Astrocyte of the cerebellum (primary cell): ENCODE measurements around the gene VGLL2.
"Not testable (repeated sequence)": the region's sequence is repeated elsewhere in the genome, so short reads cannot be mapped to it uniquely, and the experiment has no call there.

ENCODE experiments used
- DNase-seq: peaks from one replicate; pipeline ENCODE4 v3.0.0-alpha.2; 2011; ENCODE audit warnings: low read depth
- H3K4me3 ChIP-seq: 2 replicates; pipeline ENCODE4 v1.5.1; 2011; ENCODE audit warnings: mild to moderate bottlenecking, low read depth, low read length, moderate library complexity
- in situ Hi-C: cut with HindIII; loops from 2 replicates; pipeline ENCODE4 v1.10.0; 2017; ENCODE audit warnings: low sequenced_read_pairs
- TF ChIP-seq, protein P1 (sequence below): IDR thresholded peaks from 2 replicates; pipeline ENCODE4 v1.5.1; 2012; ENCODE audit warnings: low read length, low read depth, moderate library complexity, mild to moderate bottlenecking; ENCODE audit errors: missing control alignments

VGLL2 gene

GRCh38 chr6:117231466-117231865, 33.9 kb upstream of the VGLL2 start:
- no peak overlapping the region for H3K4me3 ChIP-seq
- DNase-seq, result no peak
- in situ Hi-C loops, result no loop called here
- TF ChIP-seq, protein P1, sequence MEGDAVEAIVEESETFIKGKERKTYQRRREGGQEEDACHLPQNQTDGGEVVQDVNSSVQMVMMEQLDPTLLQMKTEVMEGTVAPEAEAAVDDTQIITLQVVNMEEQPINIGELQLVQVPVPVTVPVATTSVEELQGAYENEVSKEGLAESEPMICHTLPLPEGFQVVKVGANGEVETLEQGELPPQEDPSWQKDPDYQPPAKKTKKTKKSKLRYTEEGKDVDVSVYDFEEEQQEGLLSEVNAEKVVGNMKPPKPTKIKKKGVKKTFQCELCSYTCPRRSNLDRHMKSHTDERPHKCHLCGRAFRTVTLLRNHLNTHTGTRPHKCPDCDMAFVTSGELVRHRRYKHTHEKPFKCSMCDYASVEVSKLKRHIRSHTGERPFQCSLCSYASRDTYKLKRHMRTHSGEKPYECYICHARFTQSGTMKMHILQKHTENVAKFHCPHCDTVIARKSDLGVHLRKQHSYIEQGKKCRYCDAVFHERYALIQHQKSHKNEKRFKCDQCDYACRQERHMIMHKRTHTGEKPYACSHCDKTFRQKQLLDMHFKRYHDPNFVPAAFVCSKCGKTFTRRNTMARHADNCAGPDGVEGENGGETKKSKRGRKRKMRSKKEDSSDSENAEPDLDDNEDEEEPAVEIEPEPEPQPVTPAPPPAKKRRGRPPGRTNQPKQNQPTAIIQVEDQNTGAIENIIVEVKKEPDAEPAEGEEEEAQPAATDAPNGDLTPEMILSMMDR, result no peak

DNA sequence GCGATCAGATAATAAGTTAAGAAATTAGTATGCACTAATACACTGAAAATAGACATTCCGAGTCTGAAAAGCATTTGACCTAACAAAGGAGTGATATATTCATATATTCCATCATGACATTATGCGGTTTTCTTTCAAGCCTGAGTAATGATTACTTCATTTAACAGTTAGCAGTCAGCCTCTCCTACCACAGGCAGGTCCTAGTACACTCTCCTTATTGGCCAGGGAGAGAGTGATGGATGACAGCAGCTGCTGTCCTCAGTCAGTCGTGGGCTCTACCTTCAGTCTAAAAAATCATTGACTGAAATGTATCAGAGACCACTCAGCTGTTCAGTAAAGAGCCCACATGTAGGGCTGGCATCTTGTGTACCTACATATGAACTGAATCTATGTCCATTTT, 33.2 kb upstream of the VGLL2 start:
- TF ChIP-seq, protein P1, result no peak
- DNase-seq, result peak; percentile 32
- no peak overlapping the region for H3K4me3 ChIP-seq
- in situ Hi-C loops, result no loop called here

DNA sequence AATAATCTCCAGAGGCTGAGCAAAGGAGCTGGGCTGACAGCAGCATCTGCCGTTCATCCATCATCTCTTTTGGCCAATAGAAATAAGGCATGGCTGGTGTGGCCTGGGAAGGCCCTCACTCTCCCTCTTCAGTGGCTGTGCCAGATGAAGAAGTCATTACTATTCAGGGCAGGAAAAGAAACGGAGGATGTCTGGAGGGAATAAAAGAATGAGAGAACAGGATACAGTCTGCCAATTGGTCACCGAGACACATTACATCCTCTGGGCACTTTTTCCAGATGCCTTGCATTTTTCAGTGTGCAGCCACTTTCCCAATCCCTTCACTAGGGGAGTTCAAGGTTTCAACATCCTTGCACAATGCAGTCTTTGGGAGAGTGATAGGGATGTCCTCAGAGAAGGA, 32.2 kb upstream of the VGLL2 start:
- DNase-seq, result peak; percentile 11
- no peak overlapping the region for H3K4me3 ChIP-seq
- TF ChIP-seq, protein P1, result no peak
- in situ Hi-C loops, result no loop called here

- no peak overlapping the region for H3K4me3 ChIP-seq
- TF ChIP-seq, protein P1, result no peak
- peak; percentile 58 for DNase-seq
- in situ Hi-C loops, result no loop called here
These were observed 27.8 kb upstream of the VGLL2 start for GRCh38 chr6:117237561-117237960.

DNA sequence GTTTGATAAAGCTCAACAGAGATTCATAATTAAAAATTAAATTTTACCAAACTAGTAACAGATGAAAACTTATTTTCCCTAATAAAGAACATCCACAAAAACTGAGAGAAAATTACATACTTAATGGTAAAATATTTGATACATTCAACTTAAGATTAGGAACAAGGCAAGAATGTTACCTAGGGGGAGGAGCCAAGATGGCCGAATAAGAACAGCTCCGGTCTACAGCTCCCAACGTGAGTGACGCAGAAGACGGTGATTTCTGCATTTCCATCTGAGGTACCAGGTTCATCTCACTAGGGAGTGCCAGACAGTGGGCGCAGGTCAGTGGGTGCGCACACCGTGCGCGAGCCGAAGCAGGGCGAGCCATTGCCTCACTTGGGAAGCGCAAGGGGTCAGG, 20.8 kb upstream of the VGLL2 start:
- H3K4me3 ChIP-seq, DNase-seq, in situ Hi-C loops: not testable (repeated sequence)

DNA sequence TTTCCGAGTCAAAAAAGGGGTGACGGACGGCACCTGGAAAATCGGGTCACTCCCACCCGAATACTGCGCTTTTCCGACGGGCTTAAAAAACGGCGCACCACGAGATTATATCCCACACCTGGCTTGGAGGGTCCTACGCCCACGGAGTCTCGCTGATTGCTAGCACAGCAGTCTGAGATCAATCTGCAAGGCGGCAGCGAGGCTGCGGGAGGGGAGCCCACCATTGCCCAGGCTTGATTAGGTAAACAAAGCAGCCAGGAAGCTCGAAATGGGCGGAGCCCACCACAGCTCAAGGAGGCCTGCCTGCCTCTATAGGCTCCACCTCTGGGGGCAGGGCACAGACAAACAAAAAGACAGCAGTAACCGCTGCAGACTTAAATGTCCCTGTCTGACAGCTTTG, 20.4 kb upstream of the VGLL2 start:
- in situ Hi-C loops, DNase-seq, H3K4me3 ChIP-seq: not testable (repeated sequence)

GRCh38 chr6:117253785-117254184, 11.6 kb upstream of the VGLL2 start:
- TF ChIP-seq, protein P1, result no peak
- in situ Hi-C loops, result loop anchor here (10.0 kb wide), 1 partner anchor 281 kb away; no protein-coding TSS in a partner anchor
- no peak for DNase-seq
- no peak overlapping the region for H3K4me3 ChIP-seq

GRCh38 chr6:117262799-117263198, 2.6 kb upstream of the VGLL2 start:
- no peak overlapping the region for H3K4me3 ChIP-seq
- no peak for DNase-seq
- in situ Hi-C loops, result no loop called here
- TF ChIP-seq, protein P1, result no peak
